GM12878 (cell line): ENCODE measurements around the gene MRPL49.

Experiments used
- BMI1 ChIP-seq: fragments of 450-650 bp; IDR thresholded peaks from 2 replicates; pipeline ENCODE4 v1.6.1; 2016; ENCODE audit warnings: mild to moderate bottlenecking, moderate library complexity, borderline replicate concordance
- CTCF ChIP-seq, 3 experiments: IDR thresholded peaks in 2 of 3; conservative IDR thresholded peaks in 1 of 3; 2 replicates each; pipeline ENCODE4 v1.5.1; 2011; ENCODE audit warnings: low read depth in 3 of 3, low read length in 3 of 3, mild to moderate bottlenecking in 3 of 3, control low read depth in 2 of 3, moderate library complexity in 2 of 3, inconsistent platforms in 1 of 3, mixed read lengths in 1 of 3; ENCODE audit not compliant: control insufficient read depth in 2 of 3, insufficient read depth in 1 of 3; ENCODE audit errors: extremely low read depth in 1 of 3
- EP300 ChIP-seq, 2 experiments: fragments of 150-350 bp in 1 of 2; IDR thresholded peaks; 2 replicates each; pipeline ENCODE4 v1.6.1; 2011 to 2012; ENCODE audit warnings: low read depth in 2 of 2, low read length in 2 of 2, borderline replicate concordance in 1 of 2, improper control_type of control experiment in 1 of 2, inconsistent platforms in 1 of 2; ENCODE audit not compliant: control insufficient read depth in 1 of 2
- HDAC2 ChIP-seq: fragments of 200-600 bp; sonication (generic); IDR thresholded peaks from 2 replicates; pipeline ENCODE4 v1.6.1; 2017
- JUND ChIP-seq: IDR thresholded peaks from 2 replicates; pipeline ENCODE4 v1.6.1; 2012; ENCODE audit warnings: low read depth, mild to moderate bottlenecking, low read length, improper control_type of control experiment, moderate library complexity
- POLR2A ChIP-seq: IDR thresholded peaks from 2 replicates; pipeline ENCODE4 v1.6.1; 2011; ENCODE audit warnings: low read depth, mild to moderate bottlenecking, low read length
- RCOR1 ChIP-seq: conservative IDR thresholded peaks from 2 replicates; pipeline ENCODE4 v1.6.1; 2012; ENCODE audit warnings: low read depth, low read length, improper control_type of control experiment
- SUZ12 ChIP-seq: fragments of 200-600 bp; sonication (generic); IDR thresholded peaks from one replicate; pipeline ENCODE4 v1.6.1; 2018; ENCODE audit warnings: antibody characterized with exemption, mild to moderate bottlenecking; ENCODE audit not compliant: unreplicated experiment
- USF2 ChIP-seq: IDR thresholded peaks from 2 replicates; pipeline ENCODE4 v1.6.1; 2011; ENCODE audit warnings: low read depth, low read length, improper control_type of control experiment, borderline replicate concordance
- ZBED1 ChIP-seq: IDR thresholded peaks from 2 replicates; pipeline ENCODE4 v1.6.1; 2016; ENCODE audit warnings: borderline replicate concordance
- ZNF274 ChIP-seq: IDR thresholded peaks from one replicate; pipeline ENCODE4 v1.8.0; 2011; ENCODE audit not compliant: insufficient read length, insufficient read depth
- TF ChIP-seq, protein P1 (sequence below): IDR thresholded peaks from 2 replicates; pipeline ENCODE4 v1.6.1; 2012; ENCODE audit warnings: mild to moderate bottlenecking, low read depth, low read length

- TF ChIP-seq USF2 (no peak), JUND (no peak), ZNF274 (no peak), CTCF (IDR thresholded peaks at IDR 0.05 in 2 of 3, conservative IDR thresholded peaks at IDR 0.05 in 1 of 3; ENCODE audit: control insufficient read depth in 2 of 3, extremely low read depth in 1 of 3, insufficient read depth in 1 of 3, low read depth in 3 of 3, low read length in 3 of 3) (no peak), POLR2A (peak; percentile 63), BMI1 (no peak), SUZ12 (no peak), RCOR1 (no peak), ZBED1 (no peak), HDAC2 (no peak), EP300 (IDR thresholded peaks at IDR 0.05; ENCODE audit: borderline replicate concordance in 1 of 2, control insufficient read depth in 1 of 2, low read depth in 2 of 2, low read length in 2 of 2) (no peak)
- TF ChIP-seq, protein P1, sequence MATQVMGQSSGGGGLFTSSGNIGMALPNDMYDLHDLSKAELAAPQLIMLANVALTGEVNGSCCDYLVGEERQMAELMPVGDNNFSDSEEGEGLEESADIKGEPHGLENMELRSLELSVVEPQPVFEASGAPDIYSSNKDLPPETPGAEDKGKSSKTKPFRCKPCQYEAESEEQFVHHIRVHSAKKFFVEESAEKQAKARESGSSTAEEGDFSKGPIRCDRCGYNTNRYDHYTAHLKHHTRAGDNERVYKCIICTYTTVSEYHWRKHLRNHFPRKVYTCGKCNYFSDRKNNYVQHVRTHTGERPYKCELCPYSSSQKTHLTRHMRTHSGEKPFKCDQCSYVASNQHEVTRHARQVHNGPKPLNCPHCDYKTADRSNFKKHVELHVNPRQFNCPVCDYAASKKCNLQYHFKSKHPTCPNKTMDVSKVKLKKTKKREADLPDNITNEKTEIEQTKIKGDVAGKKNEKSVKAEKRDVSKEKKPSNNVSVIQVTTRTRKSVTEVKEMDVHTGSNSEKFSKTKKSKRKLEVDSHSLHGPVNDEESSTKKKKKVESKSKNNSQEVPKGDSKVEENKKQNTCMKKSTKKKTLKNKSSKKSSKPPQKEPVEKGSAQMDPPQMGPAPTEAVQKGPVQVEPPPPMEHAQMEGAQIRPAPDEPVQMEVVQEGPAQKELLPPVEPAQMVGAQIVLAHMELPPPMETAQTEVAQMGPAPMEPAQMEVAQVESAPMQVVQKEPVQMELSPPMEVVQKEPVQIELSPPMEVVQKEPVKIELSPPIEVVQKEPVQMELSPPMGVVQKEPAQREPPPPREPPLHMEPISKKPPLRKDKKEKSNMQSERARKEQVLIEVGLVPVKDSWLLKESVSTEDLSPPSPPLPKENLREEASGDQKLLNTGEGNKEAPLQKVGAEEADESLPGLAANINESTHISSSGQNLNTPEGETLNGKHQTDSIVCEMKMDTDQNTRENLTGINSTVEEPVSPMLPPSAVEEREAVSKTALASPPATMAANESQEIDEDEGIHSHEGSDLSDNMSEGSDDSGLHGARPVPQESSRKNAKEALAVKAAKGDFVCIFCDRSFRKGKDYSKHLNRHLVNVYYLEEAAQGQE = no peak
Measured at GRCh38 chr11:65109231-65110198, 12.6 kb upstream of the MRPL49 start.
